HG03097 (cell line): ENCODE measurements around the gene VEPH1.
"Not testable (repeated sequence)": the region's sequence is repeated elsewhere in the genome, so short reads cannot be mapped to it uniquely, and the experiment has no call there.

Experiments used
- ATAC-seq: cut with Tn5 transposase; IDR thresholded peaks from one replicate; pipeline ENCODE4 v1.9.1; 2021; ENCODE audit not compliant: unreplicated experiment, low FRiP score

VEPH1 gene

DNA sequence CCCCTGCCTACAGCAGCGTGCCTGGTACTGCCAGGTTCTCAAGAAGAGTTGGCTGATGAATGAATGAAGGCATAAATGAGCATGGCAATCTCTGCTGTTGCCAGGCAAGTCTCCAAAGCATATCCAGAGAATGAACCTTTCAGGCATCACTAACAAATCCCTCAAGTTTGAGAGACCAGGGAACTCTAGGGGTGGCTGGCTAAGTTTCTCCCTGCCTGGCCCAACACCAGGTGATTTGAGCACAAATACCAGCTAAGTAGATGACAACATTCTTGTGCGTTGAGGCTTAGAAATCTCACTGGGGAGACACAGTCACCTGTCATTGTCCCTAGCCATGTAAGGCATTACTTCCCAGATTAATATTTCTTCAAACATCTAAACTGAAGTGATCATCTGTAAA, 147.9 kb downstream of the VEPH1 start:
- no peak for ATAC-seq

DNA sequence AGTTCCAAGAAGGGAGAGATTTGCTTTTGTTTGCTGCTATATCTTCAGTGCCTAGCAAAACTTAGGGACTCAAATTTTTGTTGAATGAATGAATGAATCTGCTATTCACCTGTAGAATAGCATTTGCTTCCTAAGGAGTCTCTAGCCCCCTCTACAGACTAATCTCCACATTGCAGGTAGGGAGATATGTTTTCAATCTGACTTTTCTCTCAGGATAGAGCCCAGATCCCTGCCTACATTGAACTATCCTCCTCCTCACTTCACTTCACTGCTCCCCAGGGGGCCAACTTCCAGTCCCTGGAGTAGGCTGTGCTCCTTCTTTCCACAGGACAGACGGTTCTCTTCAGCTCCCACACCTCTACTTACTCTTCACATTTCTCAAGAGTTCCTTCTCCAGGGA, 148.5 kb downstream of the VEPH1 start:
- ATAC-seq = no peak

DNA sequence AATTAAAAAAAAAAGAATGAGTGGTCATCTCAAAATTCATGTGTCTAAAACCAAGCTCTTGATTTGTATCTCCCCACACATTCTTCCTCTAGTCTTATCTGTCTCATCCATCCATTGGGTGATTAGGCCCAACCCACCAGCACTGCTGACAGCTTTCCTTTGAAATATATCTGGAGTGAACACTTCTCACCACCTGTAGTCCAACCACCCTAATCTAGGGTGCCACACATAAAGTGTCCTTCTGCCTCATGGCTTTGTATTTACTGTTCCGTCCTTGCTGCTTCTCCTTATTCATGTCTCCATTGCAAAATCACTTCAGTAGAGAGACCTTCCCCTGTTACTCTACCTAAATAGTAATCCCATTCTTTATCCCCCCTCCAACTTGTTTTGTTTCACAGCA, 149.0 kb downstream of the VEPH1 start:
- ATAC-seq = no peak

DNA sequence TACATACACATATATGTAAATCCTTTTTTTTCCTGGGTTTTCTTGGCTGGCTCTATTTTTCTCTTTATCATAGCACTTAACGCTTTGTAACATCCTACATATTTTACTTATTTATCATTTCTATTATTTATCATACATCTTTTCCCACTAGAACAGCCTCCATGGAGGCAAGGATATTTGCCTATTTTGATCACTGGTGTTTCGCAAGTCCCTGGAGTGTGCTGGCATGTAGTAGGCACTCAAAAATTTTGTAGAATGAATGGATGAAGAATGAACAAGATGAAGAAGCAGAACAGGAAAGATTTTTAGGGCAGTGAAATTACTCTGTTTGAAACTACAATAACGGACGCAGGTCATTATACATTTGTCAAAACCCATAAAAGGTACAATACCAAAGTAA, 149.6 kb downstream of the VEPH1 start:
- no peak for ATAC-seq

DNA sequence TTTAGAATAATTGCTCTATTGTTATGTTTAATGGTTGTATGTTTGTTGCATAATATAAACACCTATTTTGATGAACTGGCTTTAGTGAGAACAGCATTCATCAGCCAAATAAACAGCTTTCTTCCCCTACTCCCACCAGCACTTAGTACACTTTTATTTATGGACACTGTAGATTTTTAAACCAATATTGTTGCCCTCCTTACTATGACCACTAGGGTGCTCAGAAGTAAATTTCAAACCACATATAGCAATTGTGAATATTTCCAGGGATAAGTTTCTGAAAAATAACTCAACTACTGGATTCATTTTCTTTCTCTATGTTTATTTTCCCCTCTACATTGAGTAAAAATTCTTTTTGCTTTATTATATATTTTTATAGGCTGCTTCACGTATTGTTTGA, 151.2 kb downstream of the VEPH1 start:
- ATAC-seq = no peak

DNA sequence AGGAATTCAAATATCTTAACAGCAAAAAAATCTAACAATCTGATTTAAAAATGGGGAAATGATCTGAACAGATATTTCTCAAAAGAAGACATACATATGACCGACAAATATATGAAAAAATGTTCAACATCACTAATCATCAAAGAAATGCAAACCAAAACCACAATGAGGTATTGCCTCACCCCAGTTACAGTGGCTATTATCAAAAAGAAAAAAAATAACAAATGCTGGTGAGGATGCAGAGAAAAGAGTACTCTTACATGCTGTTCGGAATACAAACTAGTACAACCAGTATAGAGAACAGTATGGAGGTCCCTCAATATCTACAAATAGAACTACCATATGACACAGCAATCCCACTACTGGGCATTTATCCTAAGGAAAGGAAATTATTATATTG, 152.6 kb downstream of the VEPH1 start:
- ATAC-seq = not testable (repeated sequence)

DNA sequence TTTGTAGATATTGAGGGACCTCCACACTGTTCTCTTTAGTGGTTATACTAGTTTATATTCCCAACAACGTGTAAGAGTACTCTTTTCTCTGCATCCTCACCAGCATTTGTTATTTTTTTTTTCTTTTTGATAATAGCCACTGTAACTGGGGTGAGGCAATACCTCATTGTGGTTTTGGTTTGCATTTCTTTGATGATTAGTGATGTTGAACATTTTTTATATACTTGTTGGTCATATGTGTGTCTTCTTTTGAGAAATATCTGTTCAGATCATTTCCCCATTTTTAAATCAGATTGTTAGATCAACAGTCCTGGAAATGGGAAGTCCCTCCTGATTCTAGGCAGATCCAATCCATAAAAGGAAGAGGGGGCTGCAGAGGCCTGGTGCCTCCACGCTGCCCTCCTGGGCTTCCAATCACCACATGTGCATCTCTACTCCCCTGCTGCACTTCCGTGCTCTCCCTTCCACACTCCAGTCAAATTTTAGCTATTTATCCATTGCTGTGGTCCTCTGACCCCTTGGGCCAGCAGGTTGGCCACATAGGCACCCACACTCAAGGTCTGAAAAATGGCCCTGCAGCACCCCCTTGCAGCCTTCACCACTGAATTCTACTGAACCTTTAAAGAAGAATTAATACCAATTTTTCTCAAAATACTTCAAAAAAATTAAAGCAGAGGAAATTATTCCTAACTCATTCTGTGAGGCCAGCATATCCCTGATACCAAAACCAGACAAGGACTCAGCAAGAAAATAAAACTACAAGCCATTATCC, 154.7 kb downstream of the VEPH1 start:
- not testable (repeated sequence) for ATAC-seq

DNA sequence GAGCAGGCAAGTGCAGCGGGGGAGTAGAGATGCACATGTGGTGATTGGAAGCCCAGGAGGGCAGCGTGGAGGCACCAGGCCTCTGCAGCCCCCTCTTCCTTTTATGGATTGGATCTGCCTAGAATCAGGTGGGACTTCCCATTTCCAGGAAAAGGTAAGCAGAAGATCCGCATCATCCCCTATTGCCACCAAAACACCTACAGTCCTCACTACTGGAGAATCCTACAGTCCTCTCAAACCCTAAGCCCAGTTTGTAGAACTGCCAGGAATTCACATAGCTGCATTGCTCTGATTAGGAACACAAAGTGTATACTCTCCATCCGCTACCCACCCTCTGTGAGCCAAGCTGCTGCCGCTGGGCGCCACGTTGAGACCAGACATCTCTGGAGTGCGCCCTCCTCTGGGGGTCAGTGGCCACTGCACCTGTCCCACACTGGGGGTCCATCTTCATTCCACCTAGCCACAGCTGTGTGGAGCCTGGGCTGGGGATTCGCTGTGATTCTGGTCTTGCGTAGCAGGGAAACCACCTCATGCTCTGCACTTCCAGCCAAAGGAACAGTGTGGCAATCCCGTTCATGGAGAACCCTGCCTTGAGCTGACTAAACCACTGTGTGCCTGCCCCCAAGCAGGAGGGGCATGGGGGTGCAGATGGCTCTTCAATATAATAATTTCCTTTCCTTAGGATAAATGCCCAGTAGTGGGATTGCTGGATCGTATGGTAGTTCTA, 155.5 kb downstream of the VEPH1 start:
- ATAC-seq = no peak

DNA sequence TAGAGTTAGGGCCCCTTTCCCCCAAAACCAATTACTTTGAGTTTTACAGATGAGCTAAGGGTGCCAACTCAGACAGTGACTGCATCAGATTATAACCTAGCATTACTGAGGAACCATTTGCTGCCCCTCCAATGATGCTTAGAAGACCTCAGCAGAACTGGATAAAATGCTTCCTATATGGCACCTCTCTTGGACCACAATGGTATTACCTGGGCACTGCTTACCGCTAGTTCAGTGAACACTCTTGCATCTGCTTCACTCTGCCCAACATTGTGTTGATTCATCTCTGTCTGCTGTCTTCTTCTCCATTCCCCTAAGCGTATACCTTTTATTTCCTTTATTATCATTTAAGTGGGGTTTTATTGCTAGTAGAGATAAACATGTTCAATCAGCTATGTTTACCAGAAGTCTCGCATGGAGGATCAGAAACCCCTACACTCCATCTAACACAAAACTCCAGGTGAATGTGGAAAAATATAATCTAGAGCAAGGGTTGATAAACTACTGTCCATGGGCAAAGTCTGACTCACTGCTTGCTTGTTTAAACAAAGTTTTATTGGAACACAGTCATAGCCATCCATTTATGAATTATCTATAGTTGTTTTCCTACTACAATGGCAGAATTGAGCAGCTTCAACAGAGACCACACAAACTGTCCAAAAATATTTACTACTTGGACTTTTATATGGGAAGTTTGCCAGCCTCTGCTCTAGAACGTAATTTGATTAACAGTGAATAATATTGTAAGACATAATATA, 166.8 kb downstream of the VEPH1 start:
- no peak for ATAC-seq

DNA sequence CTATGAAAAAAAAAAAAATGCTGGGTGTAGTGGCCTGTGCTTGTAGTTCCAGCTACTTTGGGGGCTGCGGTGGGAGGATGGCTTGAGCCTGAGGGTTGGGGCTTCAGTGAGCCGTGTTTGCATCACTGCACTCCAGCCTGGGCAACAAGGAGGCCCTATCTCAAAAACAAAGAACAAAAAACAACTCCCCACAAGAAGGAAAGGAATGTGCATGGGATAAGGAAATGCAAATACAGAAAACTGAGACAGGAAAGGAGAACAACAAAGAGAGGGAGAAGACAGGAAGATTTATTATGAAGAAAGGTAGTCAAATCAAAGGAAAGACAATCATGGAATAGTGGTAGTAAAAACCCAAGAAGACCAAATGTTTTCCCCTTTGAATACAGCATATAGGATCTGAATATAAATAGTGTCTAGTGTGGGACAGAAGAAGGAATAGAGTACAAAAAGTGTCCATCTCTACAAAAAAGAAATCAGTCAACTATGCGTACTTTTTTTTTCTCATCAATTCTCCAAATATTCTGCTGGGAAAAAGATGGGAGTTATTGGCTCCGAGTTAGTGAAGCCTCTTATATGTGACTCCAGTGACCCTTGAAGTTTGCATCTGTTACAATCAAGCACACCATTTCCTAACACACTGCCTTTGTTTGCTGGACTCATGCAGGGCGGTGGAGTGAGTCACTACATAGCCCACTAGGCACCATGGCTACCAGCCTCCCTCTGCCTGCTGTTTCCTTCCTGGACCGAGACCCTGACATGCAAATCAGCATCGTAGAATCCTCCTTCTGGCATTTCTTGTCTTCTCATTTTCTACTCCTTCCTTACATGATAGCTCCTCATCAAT, 167.8 kb downstream of the VEPH1 start:
- no peak for ATAC-seq

DNA sequence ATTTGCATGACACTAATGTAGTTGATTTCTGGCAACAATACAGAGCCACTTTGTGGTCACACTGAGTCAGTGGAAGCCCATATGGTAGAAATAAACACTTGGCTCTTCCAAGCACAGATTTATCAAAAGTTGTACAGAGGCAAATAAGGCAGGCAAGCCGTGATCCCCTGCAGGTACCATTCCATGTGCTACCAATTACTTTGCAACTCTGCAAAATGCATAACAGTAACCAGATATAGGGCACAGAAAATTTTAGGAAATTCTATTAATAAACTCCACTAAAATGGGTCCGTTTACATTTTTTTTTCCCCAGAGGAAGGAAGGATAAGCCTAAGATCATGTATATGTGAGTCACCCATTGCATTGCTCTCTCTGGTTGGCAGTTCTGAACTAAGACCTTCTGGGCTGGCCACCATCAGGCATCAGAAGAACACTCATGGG, 169.6 kb downstream of the VEPH1 start:
- no peak for ATAC-seq

DNA sequence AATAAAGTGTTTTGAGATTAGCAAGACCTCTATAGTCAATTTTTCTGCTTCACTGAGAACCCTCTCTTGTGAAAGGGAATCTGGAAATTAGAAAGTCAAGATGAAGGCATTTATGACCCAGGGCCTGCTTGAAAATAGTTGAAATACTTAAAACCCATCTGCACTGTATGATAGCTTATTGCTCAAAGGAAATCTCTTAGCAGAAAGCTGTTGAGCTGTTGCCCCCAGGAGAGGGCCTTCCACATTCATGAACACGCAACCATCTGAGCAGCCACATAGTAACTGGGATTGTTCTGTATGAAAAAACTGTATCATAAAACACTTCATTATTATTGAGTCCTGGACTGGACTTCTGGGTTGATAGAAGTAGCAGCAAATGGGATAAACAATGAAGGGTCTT, 173.0 kb downstream of the VEPH1 start:
- no peak for ATAC-seq

DNA sequence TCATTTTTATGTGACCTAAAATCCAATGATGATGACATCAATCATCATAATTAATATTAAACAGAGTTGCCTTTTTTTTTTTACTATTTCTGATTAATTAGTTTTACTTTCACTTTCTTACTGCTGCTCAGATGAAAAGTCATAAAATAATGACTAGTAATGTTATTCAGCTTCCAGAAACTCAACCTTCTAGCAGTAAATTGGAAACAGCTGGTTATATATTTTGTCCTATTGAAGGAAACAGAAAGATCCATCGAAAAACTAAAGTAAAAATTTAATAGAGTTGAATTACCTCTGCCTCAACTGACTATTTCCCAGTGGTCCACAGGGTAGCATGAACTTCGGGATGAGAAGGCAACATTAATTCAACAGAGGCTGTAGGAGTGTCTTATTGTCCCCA, 173.7 kb downstream of the VEPH1 start:
- ATAC-seq = no peak

DNA sequence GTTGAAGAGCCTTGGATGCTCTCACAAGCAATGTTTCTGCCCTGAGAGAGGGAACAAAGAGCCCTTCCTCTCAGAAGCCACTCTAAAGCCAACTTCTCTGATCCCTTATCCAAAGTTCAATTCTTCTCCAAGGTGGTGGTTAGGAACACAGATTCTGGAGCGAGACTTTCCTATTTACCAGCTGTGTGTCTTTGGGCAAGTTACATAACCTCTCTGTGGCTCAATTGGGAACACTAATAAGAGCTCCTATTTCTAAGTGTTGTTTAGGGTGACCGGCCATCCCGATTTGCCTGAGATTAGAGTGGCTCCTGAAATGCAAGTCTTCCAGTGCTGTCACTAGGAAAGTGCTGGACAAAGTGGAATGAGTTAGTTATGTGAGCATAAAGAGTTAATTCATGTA, 175.4 kb downstream of the VEPH1 start:
- ATAC-seq = no peak

DNA sequence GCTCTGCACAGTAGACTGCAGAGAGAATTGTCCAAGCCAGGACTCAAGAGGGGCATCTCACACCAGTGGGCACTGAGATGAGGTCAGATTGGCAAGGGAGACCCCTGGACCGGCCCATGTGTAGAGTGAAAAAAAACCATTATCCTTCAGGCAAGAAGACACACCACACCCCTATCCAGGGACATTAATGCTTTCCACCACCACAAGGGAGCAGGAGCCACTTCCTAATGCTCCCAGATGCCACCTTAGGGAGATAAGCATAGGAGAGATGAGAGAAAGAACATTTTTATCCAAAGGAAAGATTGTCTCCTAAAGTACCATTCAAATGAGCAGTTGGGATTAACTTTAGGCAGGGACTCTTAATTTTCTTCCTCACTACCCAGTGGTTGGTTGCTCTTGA, 176.2 kb downstream of the VEPH1 start:
- ATAC-seq = no peak

DNA sequence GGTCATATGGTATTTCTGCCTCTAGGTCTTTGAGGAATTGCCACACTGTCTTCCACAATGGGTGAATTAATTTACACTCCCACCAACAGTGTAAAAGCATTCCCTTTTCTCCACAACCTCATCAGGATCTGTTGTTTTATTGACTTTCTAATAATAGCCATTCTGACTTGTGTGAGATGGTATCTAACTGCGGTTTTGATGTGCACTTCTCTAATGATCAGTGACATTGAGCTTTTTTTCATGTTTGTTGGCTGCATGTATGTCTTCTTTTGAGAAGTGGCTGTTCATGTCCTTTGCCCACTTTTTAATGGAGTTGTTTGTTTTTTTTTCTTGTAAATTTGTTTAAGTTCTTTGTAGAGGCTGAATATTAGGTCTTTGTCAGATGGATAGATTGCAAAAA, 178.3 kb downstream of the VEPH1 start:
- ATAC-seq = not testable (repeated sequence)

DNA sequence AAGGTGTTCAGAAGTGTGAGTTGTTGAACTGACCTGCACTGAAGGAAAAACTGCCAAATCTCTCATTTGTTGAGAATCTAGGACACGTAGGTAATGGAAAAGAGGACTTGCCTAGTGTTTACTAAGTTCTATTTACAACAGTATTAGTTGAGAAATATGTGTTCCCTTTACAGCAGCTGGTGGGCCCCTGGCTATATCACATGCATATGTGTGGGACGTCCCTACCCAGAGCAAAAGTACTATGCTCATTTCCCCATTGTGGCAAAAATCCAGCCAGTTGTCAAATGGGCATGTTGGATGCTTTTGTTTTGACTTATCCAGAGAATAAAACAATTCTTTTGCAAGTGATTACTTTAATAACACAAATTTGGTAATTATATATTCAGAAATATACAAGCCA, 179.9 kb downstream of the VEPH1 start:
- no peak for ATAC-seq

DNA sequence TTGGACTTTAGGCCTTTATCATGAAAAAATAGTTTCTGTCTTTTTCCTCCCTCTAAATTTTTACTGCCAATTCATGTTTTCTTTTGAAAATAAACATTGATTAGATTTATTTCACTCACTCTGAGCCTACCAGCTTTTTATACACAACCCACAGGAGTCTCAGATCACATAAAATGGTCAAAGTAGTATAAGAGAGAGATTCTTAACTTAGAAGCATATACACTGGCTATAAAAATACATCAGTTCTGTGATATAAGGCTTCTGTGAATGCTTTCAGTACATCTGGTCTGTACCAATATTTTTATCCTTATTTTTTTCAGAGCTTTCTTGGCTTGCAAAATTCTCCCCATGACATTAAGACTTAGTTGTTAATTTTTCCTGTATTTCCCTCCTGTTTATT, 183.5 kb downstream of the VEPH1 start:
- ATAC-seq = no peak

DNA sequence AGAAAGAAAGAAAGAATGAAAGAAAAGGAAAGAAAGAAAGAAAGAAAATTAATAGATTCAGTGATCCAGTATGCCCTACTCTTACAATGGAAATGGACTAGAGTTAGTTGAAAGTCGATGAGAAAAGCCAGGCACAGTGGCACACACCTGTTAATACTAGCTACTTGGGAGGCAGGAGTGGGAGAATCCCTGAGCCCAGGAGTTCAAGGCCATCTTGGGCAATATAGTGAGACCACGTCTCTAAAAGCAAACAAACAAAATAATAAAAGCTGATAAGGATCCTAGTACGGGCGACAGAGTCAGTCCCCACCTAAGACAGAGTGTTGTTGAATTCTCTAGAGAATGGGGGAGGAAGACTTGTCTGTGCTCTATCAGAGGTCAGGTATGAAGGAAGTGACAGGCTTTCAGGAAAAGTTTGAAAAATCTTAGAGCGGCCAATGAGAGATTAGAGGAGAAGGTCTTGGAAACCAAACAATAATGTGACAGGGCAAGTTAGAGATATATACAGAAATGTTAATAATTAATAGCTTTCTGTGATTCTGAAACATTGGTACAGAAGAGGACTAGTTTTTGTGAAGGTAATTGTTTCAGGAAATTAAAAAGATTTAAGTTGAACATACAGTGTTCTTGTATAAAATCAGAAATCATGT, 184.5 kb downstream of the VEPH1 start:
- no peak for ATAC-seq

DNA sequence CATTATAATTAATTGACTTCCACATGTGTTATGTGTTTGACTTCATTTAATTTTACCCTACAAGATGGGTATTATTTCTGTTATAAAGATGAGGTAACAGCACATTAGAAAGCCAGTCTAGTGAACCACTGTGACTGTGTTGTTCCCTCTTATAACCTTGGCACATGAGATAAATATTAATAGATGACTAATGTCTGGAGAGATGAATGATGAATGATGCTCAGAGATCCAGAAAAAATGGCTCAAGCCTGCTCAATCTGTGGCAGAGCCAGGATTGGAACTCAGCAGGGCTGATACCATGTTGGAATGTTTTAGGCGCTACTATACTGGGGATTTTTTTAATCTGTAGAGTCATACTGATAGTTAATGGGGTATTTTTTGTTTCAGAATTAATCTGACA, 185.3 kb downstream of the VEPH1 start:
- ATAC-seq = no peak
